Fibroblast of mammary gland (primary cell): ENCODE measurements around the gene MOB3B.

ENCODE experiments used
- DNase-seq: peaks from one replicate; pipeline ENCODE4 v3.0.0-alpha.2; 2010; ENCODE audit warnings: low read depth
- H3K4me3 ChIP-seq: 2 replicates; pipeline ENCODE4 v1.5.1; 2011; ENCODE audit warnings: low read depth, mild to moderate bottlenecking, low read length, moderate library complexity; ENCODE audit not compliant: control insufficient read depth
- CTCF ChIP-seq: conservative IDR thresholded peaks from 2 replicates; pipeline ENCODE4 v1.5.1; 2011; ENCODE audit warnings: low read depth, low read length, inconsistent platforms; ENCODE audit not compliant: control insufficient read depth, insufficient read depth

Gene MOB3B

GRCh38 chr9:27548055-27548741, 18.6 kb upstream of the MOB3B start:
- no peak overlapping the region for H3K4me3 ChIP-seq
- DNase-seq: peak; percentile 60
- TF ChIP-seq CTCF: peak; percentile 52

GRCh38 chr9:27545471-27545870, 15.9 kb upstream of the MOB3B start:
- no peak overlapping the region for H3K4me3 ChIP-seq
- no peak for DNase-seq
- no peak for TF ChIP-seq CTCF

DNA sequence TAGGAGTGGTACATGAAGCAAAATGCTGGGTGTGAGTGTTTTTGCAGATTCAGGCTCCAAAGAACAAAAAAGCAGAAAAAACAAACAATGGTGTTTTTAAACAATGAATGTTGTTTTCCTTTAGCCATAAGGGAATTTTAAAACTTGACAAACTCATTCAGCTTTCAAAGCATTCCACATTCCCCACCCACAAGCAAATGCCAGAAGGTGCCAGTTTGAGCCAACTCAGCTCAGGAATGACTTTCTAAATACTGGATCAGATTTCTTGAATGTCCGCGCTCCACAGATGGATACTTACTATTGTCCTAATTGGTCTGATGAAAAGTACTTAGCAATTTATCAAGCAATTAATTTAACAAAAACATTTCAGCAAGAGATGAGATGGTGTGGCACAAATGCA, 12.9 kb upstream of the MOB3B start:
- no peak overlapping the region for H3K4me3 ChIP-seq
- DNase-seq: no peak
- TF ChIP-seq CTCF: no peak

DNA sequence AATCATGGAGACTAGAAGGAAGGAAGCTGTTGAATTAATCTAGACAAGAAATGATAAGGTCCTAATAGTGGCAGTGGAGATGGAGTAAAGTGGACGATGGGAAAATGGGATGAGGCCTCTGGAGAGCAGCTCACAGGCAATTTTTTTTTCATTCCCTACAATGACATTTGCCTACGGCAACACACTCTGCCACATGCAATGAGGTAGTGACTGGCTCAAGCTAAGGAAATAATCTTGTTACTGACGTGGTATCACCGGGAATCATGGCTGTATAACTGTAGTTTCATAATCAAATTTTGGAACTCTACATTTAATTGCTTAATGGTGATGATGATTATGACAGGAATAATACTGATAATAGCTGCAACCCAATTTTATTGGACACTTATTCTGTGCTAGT, 12.1 kb upstream of the MOB3B start:
- no peak for TF ChIP-seq CTCF
- H3K4me3 ChIP-seq: no peak overlapping the region
- no peak for DNase-seq

GRCh38 chr9:27540502-27540901, 10.9 kb upstream of the MOB3B start:
- no peak for TF ChIP-seq CTCF
- DNase-seq: peak; percentile 56
- H3K4me3 ChIP-seq: no peak overlapping the region

DNA sequence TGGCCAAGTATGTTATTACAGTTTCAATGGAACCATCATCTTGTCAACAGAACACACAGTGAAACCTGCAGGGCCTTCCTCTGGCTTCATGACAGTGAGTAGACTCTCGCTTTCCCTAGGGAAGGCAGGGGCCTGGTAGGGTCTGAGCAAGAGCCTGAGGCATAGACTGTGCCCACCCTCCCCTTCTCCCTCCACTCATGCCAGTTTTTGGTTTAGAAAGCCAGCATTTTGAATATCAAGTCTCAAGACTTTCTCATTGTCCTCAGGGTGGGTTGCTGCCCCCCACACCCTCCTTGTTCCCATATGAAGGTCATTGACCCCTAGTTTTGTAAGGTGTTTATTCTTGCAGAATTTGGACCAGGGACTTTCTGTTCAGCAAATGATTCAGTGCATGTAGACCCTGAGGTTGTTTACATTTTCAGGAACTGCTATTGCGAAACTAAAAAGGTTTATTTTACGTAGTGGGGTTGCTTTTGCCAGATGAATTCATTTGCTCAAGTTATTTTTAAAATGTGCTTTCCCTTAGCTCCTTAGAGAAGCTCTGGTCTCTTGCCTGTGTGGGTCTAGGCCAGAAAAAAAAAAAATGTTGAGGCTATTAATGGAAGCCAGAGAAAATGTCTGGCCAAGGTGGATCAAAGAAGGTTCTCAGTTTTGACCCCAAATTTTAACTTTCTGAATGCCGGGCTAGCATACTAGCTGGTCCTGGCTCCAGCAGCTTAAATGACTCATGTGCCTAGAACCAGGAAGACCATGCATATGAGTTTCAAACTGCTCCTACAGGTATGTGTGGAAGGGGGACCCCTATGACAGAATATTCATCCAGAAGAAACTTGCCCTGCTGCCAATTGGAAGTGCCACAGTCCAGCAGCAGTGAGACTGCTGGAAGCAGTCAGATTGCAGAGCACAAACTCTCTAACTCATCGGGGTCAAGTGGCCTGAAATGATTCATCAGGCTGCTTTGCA, 10.1 kb upstream of the MOB3B start:
- no peak overlapping the region for H3K4me3 ChIP-seq
- no peak for TF ChIP-seq CTCF
- DNase-seq: peak; percentile 88
